Neural progenitor cell (in vitro differentiated cells): ENCODE measurements around the gene RAD51B. TPM values are rescaled to one million over a fixed set of nuclear protein-coding genes. Genes with fewer than 3 reads are reported as not detected.

Experiments used
- DNase-seq: peaks from one replicate; pipeline ENCODE4 v3.0.0-alpha.2; 2016; ENCODE audit warnings: low spot score
- H2AFZ ChIP-seq: fragments of 200-600 bp; sonication (generic); replicated peaks from 2 replicates; pipeline ENCODE4 v1.6.1; 2016; ENCODE audit warnings: antibody characterized with exemption
- H3F3A ChIP-seq: fragments of 200-600 bp; sonication (generic); 2 replicates; pipeline ENCODE4 v1.6.1; 2016; ENCODE audit warnings: antibody characterized with exemption, low read depth
- H3K27ac ChIP-seq: fragments of 200-600 bp; sonication (generic); 2 replicates; pipeline ENCODE4 v1.5.1; 2016; ENCODE audit warnings: mild to moderate bottlenecking
- H3K27me3 ChIP-seq: fragments of 200-600 bp; sonication (generic); 2 replicates; pipeline ENCODE4 v1.6.1; 2016; ENCODE audit warnings: mild to moderate bottlenecking, moderate library complexity
- H3K36me3 ChIP-seq: fragments of 200-600 bp; sonication (generic); 2 replicates; pipeline ENCODE4 v1.5.1; 2016
- H3K4me1 ChIP-seq: fragments of 200-600 bp; sonication (generic); 2 replicates; pipeline ENCODE4 v1.6.1; 2016; ENCODE audit warnings: mixed run types
- H3K4me2 ChIP-seq: fragments of 200-600 bp; sonication (generic); 2 replicates; pipeline ENCODE4 v1.6.1; 2016
- H3K4me3 ChIP-seq: fragments of 200-600 bp; sonication (generic); 2 replicates; pipeline ENCODE4 v1.5.1; 2016
- H3K79me2 ChIP-seq: fragments of 200-600 bp; sonication (generic); 2 replicates; pipeline ENCODE4 v1.6.1; 2016; ENCODE audit warnings: low read depth
- H3K9ac ChIP-seq: fragments of 200-600 bp; sonication (generic); 2 replicates; pipeline ENCODE4 v1.6.1; 2016
- H3K9me3 ChIP-seq: fragments of 200-600 bp; sonication (generic); 2 replicates; pipeline ENCODE4 v1.5.1; 2016; ENCODE audit warnings: low read depth
- H4K20me1 ChIP-seq: fragments of 200-600 bp; sonication (generic); 2 replicates; pipeline ENCODE4 v1.6.1; 2016; ENCODE audit warnings: low read depth
- H3K27ac Mint-ChIP-seq: 3 replicates; pipeline ENCODE4 v1.8.0; 2021; ENCODE audit warnings: mixed read lengths
- H3K27me3 Mint-ChIP-seq: 2 replicates; pipeline ENCODE4 v1.8.0; 2022; ENCODE audit warnings: low read depth, mild to moderate bottlenecking, inconsistent platforms, moderate library complexity, mixed read lengths; ENCODE audit not compliant: insufficient read depth
- H3K36me3 Mint-ChIP-seq: 3 replicates; pipeline ENCODE4 v1.8.0; 2021; ENCODE audit warnings: mixed read lengths
- H3K4me1 Mint-ChIP-seq: 3 replicates; pipeline ENCODE4 v1.8.0; 2021; ENCODE audit warnings: mixed read lengths
- H3K4me3 Mint-ChIP-seq: 3 replicates; pipeline ENCODE4 v1.8.0; 2021; ENCODE audit warnings: mild to moderate bottlenecking, moderate library complexity, mixed read lengths
- H3K9me3 Mint-ChIP-seq: 3 replicates; pipeline ENCODE4 v1.8.0; 2020; ENCODE audit warnings: mixed read lengths
- CTCF ChIP-seq: fragments of 200-600 bp; sonication (generic); IDR thresholded peaks from 2 replicates; pipeline ENCODE4 v1.5.1; 2017; ENCODE audit warnings: antibody characterized with exemption, mild to moderate bottlenecking
- EZH2 ChIP-seq: fragments of 200-600 bp; sonication (generic); IDR thresholded peaks from 2 replicates; pipeline ENCODE4 v1.6.1; 2017; ENCODE audit warnings: antibody characterized with exemption, mild to moderate bottlenecking, moderate library complexity
- EZH2phosphoT487 ChIP-seq: fragments of 200-600 bp; sonication (generic); IDR thresholded peaks from 2 replicates; pipeline ENCODE4 v1.6.1; 2017; ENCODE audit warnings: antibody characterized with exemption
- total RNA-seq: library from RNA; depleted of rRNA; stranded (reverse); fragments of >200 nt; gene quantifications from 2 replicates; pipeline ENCODE4 v1.2.3, GENCODE V29; 2015; ENCODE audit warnings: low replicate concordance

The RAD51B gene
- total RNA-seq, 1 donor from 2014 or later, result 50.5 TPM

DNA sequence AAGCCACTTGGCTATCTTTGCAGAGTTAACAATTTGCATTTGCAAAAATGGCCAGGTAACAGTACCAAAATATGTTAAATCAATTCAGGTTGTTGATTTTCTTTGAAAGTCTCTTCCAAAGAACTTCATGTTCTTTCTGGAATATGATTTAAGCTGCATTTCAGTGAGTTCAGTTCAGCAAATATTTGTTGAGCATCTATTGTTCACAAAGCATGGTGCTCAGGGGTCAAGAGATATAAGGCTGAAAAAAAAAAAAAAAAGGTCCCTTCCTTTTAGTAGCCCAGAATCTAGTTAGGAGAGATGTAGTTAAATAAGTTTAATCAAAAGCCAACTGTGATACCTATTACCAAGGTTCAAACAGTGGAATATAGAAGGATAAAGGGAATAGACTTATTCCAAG, 656.2 kb downstream of the RAD51B start:
- no peaks in the 10 kb centered on the region for H4K20me1 ChIP-seq
- H3K4me1 Mint-ChIP-seq, result peaks cover 83% of the 10 kb centered on the region
- H3F3A ChIP-seq, result peaks cover 63% of the 10 kb centered on the region
- H2AFZ ChIP-seq, result no peak overlapping the region
- peaks cover 31% of the 10 kb centered on the region for H3K27me3 Mint-ChIP-seq
- no peak overlapping the region for H3K4me3 ChIP-seq
- peaks cover 4% of the 10 kb centered on the region for H3K9me3 Mint-ChIP-seq
- H3K36me3 Mint-ChIP-seq, result peaks cover 9% of the 10 kb centered on the region
- H3K4me1 ChIP-seq, result peaks cover 62% of the 10 kb centered on the region
- peak overlapping the region; percentile 9 for H3K27ac Mint-ChIP-seq
- H3K4me2 ChIP-seq, result peak overlapping the region; percentile 51
- no peak overlapping the region for H3K9ac ChIP-seq
- H3K27ac ChIP-seq, result no peak overlapping the region
- H3K27me3 ChIP-seq, result no peaks in the 10 kb centered on the region
- H3K79me2 ChIP-seq, result no peaks in the 10 kb centered on the region
- no peak for TF ChIP-seq EZH2
- TF ChIP-seq EZH2phosphoT487, result no peak
- no peak for TF ChIP-seq CTCF
- H3K9me3 ChIP-seq, result no peaks in the 10 kb centered on the region
- no peak for DNase-seq
- H3K4me3 Mint-ChIP-seq, result no peak overlapping the region
- no peaks in the 10 kb centered on the region for H3K36me3 ChIP-seq

GRCh38 chr14:68476212-68477109, 656.9 kb downstream of the RAD51B start:
- no peaks in the 10 kb centered on the region for H3K36me3 ChIP-seq
- peaks cover 4% of the 10 kb centered on the region for H3K9me3 Mint-ChIP-seq
- H3K4me3 ChIP-seq, result no peak overlapping the region
- peak overlapping the region; percentile 89 for H3K27ac Mint-ChIP-seq
- H3K27me3 Mint-ChIP-seq, result peaks cover 31% of the 10 kb centered on the region
- H2AFZ ChIP-seq, result no peak overlapping the region
- DNase-seq, result peak; percentile 59
- H3K79me2 ChIP-seq, result no peaks in the 10 kb centered on the region
- H3K36me3 Mint-ChIP-seq, result peaks cover 12% of the 10 kb centered on the region
- H3K4me1 Mint-ChIP-seq, result peaks cover 81% of the 10 kb centered on the region
- TF ChIP-seq EZH2 (no peak), EZH2phosphoT487 (no peak)
- H3K4me3 Mint-ChIP-seq, result peak overlapping the region; percentile 13
- H4K20me1 ChIP-seq, result no peaks in the 10 kb centered on the region
- peak overlapping the region; percentile 51 for H3K4me2 ChIP-seq
- peaks cover 56% of the 10 kb centered on the region for H3F3A ChIP-seq
- no peak overlapping the region for H3K9ac ChIP-seq
- peaks cover 57% of the 10 kb centered on the region for H3K4me1 ChIP-seq
- H3K27ac ChIP-seq, result peak overlapping the region; percentile 81
- H3K27me3 ChIP-seq, result no peaks in the 10 kb centered on the region
- no peaks in the 10 kb centered on the region for H3K9me3 ChIP-seq

DNA sequence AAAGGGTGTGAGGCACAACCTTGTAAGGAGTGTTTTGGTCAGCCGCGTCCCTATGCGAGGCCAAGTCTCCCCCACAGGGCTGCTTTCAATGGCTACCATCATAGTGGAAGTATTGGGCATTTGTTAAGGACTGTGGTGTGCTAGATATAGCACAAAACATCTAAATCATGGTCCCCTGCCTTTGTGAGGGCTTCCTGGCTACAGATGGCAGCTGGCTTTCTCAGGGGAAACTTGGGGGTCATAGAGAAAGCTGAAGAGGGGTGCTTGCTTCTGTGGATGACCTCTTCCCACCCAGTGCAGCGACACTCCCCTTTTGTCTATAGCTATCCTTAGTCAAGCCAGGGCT, 657.5 kb downstream of the RAD51B start:
- no peak for DNase-seq
- H3K9me3 Mint-ChIP-seq, result peaks cover 4% of the 10 kb centered on the region

More for the DNA sequence above, 657.5 kb downstream of the RAD51B start:
- Histone ChIP-seq H3K36me3 (no peaks in the 10 kb centered on the region), H3F3A (peaks cover 50% of the 10 kb centered on the region), H3K79me2 (no peaks in the 10 kb centered on the region), H3K4me3 (no peak overlapping the region), H3K27ac (peak overlapping the region; percentile 81), H3K9me3 (no peaks in the 10 kb centered on the region), H3K9ac (no peak overlapping the region), H2AFZ (no peak overlapping the region), H4K20me1 (no peaks in the 10 kb centered on the region), H3K4me2 (peak overlapping the region; percentile 51), H3K4me1 (peaks cover 51% of the 10 kb centered on the region), H3K27me3 (no peaks in the 10 kb centered on the region)
- H3K27me3 Mint-ChIP-seq, result peaks cover 31% of the 10 kb centered on the region
- no peak for TF ChIP-seq CTCF
- TF ChIP-seq EZH2, result no peak
- no peak for TF ChIP-seq EZH2phosphoT487
- no peak overlapping the region for H3K4me3 Mint-ChIP-seq
- peak overlapping the region; percentile 89 for H3K27ac Mint-ChIP-seq
- H3K36me3 Mint-ChIP-seq, result peaks cover 12% of the 10 kb centered on the region
- H3K4me1 Mint-ChIP-seq, result peaks cover 74% of the 10 kb centered on the region
